IPS DF 19.7 (cell line): ENCODE measurements around the gene ADGRE2.
"Not testable (repeated sequence)": the region's sequence is repeated elsewhere in the genome, so short reads cannot be mapped to it uniquely, and the experiment has no call there.

Experiments
- DNase-seq: peaks from one replicate; pipeline ENCODE4 v3.0.0-alpha.2; 2013; ENCODE audit warnings: low read depth, low spot score

Gene ADGRE2

GRCh38 chr19:14778110-14778845 is at the start of gene ADGRE2:
ADGRE2 (minus strand) TSS chr19:14778560; CDS start chr19:14776756, 1,804 bp downstream.
- not testable (repeated sequence) for DNase-seq

- no peak for DNase-seq
These were observed 47.6 kb upstream of the ADGRE2 start for GRCh38 chr19:14826006-14826405.

DNA sequence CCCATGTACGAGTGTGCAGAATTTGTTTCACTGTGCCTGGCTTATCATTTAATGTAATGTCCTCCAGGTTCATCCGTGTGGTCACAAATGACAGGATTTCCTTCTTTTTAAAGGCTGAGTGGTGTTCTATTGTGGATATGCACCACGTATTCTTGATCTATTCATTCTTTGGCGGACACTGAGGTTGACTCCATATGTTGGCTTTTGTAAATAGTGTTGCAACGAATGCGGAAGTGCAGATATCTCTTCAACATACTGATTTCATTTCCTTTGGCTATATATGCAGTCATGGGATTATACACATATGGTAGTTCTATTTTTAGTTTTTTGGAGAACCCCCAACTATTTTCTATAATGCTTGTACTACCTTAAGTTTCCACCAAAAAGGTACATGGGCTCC is 43.6 kb upstream of the ADGRE2 start:
- DNase-seq, result no peak

- DNase-seq, result no peak
These were observed 40.2 kb upstream of the ADGRE2 start for GRCh38 chr19:14818588-14818987.

- no peak for DNase-seq
These were observed 38.7 kb upstream of the ADGRE2 start for GRCh38 chr19:14817052-14817451.

GRCh38 chr19:14814982-14815652 is 36.8 kb upstream of the ADGRE2 start:
- DNase-seq, result no peak

DNA sequence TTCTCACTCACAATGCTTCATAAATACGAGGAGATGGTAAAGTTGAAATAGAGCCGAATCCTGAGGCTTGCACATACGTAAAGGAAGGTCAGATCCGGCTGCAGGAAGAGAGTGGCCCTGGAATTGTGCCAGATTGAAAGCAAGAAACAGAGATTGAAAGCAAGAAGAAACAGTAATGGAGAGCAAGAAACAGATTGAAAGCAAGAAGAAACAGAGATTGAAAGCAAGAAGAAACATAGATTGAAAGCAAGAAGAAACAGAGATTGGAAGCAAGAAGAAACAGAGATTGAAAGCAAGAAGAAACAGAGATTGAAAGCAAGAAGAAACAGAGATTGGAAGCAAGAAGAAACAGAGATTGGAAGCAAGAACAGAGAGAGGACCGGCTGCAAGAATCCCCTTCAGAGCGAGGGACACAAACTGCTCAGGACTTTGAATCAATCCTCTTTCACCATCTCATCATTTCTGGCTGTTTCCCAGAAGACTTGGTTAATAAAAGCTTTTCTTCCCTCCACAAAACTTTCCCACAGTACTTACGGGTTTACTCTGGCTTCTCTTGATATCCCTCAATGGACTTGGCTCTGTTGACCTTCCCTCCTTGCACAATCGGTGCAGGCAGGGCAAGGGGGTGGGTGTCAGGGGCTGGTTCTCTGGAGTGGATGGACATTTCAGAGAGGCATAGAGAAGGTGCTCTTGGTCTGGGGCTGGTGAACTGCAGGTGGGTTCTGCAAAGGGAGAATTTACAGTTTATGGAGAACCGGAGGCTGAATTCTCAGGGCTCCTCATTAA is 31.1 kb upstream of the ADGRE2 start:
- no peak for DNase-seq

- DNase-seq, result no peak
These were observed 26.4 kb upstream of the ADGRE2 start for GRCh38 chr19:14804765-14805164.

GRCh38 chr19:14798760-14799159 is 20.4 kb upstream of the ADGRE2 start:
- DNase-seq, result no peak

GRCh38 chr19:14796021-14796420 is 17.7 kb upstream of the ADGRE2 start:
- DNase-seq, result no peak

DNA sequence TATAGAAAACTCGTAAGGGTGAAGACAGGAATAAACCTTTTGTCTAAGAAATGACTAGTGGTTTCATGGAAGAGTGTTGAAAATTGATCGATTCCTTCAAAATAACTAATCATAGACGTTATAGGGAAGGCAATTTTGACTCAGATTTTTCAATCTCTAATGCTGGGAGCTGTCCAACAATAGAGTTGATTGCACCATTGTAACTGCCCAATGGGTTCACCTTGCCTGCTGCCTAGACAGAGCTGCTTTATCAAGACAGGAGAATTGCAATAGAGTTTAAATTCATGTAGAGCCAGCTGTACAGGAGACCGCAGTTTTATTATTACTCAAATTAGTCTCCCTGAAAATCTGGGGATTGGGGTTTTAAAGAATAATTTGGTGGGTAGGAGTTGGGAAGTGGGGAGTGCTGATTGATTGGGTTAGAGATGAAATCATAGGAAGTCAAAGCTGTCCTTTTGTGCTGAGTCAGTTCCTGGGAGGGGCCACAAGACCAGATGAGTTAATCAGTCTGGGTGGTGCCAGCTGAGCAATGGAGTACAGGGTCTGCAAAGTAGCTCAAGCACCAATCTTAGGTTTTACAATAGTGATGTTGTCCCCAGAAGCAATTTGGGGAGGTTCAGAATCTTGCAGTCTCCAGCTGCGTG is 16.8 kb upstream of the ADGRE2 start:
- DNase-seq, result no peak

GRCh38 chr19:14792250-14792649 is 13.9 kb upstream of the ADGRE2 start:
- DNase-seq, result not testable (repeated sequence)

DNA sequence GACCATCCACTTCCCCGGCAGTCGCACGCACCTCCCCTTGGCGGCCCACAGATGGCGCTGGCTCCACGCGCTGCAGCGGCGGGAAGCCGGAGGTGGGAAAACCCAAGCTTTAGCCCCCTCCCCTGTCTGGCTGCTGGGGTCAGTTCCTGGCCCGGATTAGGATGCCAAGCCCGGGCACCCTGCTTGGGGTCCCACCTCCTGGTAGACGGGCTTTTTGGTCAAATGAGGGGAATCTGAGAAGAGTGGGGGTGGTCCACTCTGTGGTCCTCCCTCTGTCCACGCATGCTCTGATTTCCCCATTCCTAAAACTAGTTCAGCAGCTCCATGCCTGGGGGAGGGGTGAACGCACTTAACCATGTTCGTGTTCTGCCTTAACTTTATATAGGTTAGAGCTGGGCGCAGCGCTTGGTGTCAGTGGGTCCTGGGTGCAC is 8.1 kb upstream of the ADGRE2 start:
- no peak for DNase-seq

DNA sequence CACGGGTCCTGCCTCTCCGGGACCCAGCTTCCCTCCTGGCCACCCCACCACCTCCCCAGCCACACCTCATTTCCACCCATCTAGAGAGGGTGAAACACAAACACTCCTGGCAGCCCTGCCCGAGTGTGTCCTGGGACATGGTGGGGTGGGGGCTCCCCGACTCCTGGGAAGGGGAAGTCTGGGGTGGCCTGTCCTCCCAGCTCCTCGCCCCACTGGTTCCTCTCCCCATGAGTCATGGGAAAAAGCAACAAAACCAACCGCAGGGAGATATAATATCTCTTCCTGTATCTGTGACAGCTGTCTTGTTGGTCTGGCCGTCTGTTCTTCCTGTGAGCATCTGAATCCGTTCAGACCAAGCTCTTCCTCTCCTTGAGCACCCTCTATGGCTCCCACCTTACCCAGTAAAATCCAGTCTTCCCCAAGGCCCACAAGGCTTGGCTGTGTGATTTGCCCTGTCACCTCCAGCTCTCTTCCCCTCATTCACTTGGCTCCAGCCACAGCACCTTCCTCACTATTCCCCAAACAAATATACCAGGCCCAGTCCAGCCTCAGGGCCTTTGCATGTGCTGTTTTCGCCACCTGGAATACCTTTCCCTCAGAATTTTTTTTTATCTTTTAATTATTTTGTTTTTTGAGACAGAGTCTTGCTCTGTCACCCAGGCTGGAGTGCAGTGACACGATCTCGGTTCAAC is 6.9 kb upstream of the ADGRE2 start:
- not testable (repeated sequence) for DNase-seq

- DNase-seq, result not testable (repeated sequence)
These were observed 6.4 kb upstream of the ADGRE2 start for GRCh38 chr19:14784730-14785101.

DNA sequence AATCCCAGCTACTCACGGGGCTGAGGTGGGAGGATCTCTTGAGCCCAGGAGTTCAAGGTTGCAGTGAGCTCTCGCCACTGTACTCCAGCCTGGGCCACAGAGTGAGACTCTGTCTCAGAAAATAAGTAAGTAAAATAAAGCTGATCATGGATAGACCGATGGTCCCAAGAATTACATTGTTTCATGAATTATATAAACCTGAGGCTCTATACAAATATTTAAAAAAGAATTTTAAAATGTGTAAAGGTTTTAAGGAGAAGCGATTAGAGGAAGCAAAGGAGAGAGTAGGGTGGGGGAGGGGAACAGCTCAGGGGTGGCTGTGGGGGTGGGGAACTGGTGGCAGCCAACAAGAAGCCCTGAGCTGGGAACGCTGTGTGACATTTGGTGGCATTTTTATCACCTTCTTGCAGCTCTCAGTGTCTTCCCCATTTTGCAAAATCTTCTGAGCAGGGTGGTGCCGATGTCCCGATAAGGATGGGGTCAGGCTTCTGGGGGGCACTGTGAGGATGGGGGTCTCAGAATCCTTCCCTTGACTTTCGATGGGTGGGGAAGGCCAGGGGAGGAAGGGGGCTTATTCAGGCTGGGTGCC is 5.1 kb upstream of the ADGRE2 start:
- DNase-seq, result not testable (repeated sequence)

- no peak for DNase-seq
These were observed 4.5 kb upstream of the ADGRE2 start for GRCh38 chr19:14782626-14783409.

DNA sequence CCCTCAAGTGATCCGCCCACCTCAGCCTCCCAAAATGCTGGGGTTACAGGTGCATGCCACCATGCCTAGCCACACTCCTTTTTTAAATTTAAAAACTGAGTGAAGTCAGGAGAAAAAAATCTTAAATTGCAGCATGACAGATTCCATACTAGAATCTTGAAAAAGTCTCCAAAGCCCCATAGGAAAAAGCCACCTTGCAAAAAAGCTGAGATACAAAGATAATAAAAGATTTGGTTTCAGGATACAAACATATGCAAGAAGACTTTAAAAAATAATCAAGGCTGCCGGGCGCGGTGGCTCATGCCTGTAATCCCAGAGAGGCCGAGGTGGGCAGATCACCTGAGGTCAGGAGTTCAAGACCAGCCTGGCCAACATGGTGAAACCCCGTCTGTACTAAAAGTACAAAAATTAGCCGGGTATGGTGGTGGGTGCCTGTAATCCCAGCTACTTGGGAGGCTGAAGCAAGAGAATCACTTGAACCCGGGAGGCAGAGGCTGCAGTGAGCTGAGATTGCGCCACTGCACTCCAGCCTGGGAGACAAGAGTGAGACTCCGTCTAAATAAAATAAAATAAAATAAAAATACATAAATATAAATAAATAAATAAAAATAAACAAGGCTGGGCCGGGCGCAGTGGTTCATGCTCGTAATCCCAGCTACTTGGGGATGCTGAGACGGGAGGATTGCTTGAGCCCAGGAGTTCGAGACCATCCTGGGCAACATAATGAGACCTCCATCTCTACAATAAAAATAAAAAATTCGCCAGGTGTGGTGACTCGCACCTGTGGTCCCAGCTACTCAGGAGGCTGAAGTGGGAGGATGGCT is 3.6 kb upstream of the ADGRE2 start:
- not testable (repeated sequence) for DNase-seq

DNA sequence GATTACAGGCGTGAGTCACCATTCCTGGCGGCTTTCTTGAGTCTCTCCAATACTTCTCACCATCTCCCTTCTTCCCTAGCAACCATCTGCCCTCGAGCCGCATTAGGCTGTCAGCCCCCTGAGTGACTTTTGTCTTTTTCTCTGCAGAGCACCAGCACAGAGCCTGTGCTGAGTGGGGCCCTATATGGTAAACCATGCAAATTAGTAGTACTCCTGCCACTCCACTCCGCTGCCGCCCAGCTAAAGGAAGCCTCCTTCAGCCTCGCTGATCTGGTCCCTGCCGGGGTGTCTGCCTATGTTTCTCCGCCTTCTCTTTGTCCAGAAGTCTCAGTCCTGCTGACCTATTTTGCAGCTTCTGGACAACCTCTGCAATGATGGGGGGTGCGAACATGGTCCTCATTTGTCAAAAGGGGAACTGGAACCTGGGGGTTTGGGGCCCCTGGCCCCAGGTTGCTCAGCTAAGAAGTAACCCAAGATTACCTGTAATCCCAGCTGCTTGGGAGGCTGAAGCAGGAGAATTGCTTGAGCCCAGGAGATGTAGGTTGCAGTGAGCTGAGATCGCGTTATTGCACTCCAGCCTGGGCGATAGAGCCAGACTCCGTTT is 2.4 kb upstream of the ADGRE2 start:
- DNase-seq, result not testable (repeated sequence)
